Neural cell (in vitro differentiated cells): ENCODE data around the gene PPP2R2B.

Experiments used
- CTCF ChIP-seq: fragments of 450-650 bp; IDR thresholded peaks from 2 replicates; pipeline ENCODE4 v1.5.1; 2014; ENCODE audit warnings: antibody characterized with exemption, mild to moderate bottlenecking, moderate library complexity; ENCODE audit not compliant: poor library complexity, severe bottlenecking
- EP300 ChIP-seq: fragments of 450-650 bp; conservative IDR thresholded peaks from 2 replicates; pipeline ENCODE4 v1.6.1; 2014; ENCODE audit warnings: antibody characterized with exemption, mild to moderate bottlenecking, moderate library complexity; ENCODE audit not compliant: poor library complexity, severe bottlenecking
- EZH2 ChIP-seq: fragments of 200-600, 300-800 bp; shearing (Covaris generic), sonication (generic); IDR thresholded peaks from 2 replicates; pipeline ENCODE4 v1.6.1; 2014; ENCODE audit warnings: antibody characterized with exemption, low read length, borderline replicate concordance, mild to moderate bottlenecking; ENCODE audit not compliant: insufficient read depth, poor library complexity, severe bottlenecking
- POLR2AphosphoS5 ChIP-seq: IDR thresholded peaks from 2 replicates; pipeline ENCODE4 v1.6.1; 2012
- RAD21 ChIP-seq: fragments of 450-650 bp; conservative IDR thresholded peaks from 2 replicates; pipeline ENCODE4 v1.6.1; 2014; ENCODE audit warnings: antibody characterized with exemption, mild to moderate bottlenecking, moderate library complexity
- REST ChIP-seq: IDR thresholded peaks from 2 replicates; pipeline ENCODE4 v1.6.1; 2012; ENCODE audit warnings: borderline replicate concordance
- SMC3 ChIP-seq: fragments of 450-650 bp; conservative IDR thresholded peaks from 2 replicates; pipeline ENCODE4 v1.6.1; 2014; ENCODE audit warnings: antibody characterized with exemption, mild to moderate bottlenecking, moderate library complexity; ENCODE audit not compliant: poor library complexity
- TAF1 ChIP-seq: IDR thresholded peaks from 2 replicates; pipeline ENCODE4 v1.6.1; 2012; ENCODE audit warnings: low read depth

- TF ChIP-seq CTCF (no peak), EP300 (no peak), EZH2 (no peak), POLR2AphosphoS5 (no peak), TAF1 (no peak), REST (no peak), SMC3 (no peak), RAD21 (no peak)
Measured at GRCh38 chr5:146553446-146553845, 325.1 kb downstream of the PPP2R2B start.
